ENCODE data around the gene FHAD1. TPM values are rescaled to one million over a fixed set of nuclear protein-coding genes. Genes with fewer than 3 reads are reported as not detected.

Gene FHAD1
- total and polyA plus RNA-seq, 2 experiments from 2014 or later = 0.24 to 0.74 TPM

DNA sequence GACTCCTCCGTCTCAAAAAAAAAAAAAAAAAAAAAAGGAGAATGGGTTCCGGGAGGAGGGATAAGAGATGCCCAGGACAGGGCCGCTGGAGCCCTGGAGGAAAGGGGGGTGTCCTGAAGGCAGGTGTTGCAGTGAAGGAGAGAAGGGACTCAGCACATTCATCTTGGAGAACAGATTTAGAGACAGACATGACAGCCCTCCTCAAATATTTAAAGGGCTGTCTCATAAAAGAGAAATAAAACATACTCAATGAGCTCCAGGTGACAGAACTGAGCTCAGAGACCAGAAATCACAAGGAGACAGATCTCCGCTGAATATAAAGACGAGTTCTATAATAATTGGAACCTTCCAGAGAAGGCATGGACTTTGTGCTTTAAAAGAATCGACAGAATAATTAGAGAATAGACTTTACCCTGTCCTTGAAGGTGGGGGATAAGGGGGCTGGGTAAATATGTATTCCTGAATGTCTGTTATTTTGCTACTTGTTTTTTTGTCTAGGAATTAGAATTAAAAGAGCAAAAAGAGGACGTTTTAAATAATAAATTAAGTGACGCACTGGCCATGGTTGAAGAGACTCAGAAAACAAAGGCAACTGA, 110.7 kb downstream of the FHAD1 start:
- Histone ChIP-seq H3K4me1 (ENCODE audit: low read depth) (peaks cover 8% of the 10 kb centered on the region), H3K27ac (no peak overlapping the region), H3K9me3 (ENCODE audit: low read depth) (no peaks in the 10 kb centered on the region), H3K4me3 (no peak overlapping the region), H3K36me3 (no peaks in the 10 kb centered on the region), H3K27me3 (no peaks in the 10 kb centered on the region)
- TF ChIP-seq, protein P1, sequence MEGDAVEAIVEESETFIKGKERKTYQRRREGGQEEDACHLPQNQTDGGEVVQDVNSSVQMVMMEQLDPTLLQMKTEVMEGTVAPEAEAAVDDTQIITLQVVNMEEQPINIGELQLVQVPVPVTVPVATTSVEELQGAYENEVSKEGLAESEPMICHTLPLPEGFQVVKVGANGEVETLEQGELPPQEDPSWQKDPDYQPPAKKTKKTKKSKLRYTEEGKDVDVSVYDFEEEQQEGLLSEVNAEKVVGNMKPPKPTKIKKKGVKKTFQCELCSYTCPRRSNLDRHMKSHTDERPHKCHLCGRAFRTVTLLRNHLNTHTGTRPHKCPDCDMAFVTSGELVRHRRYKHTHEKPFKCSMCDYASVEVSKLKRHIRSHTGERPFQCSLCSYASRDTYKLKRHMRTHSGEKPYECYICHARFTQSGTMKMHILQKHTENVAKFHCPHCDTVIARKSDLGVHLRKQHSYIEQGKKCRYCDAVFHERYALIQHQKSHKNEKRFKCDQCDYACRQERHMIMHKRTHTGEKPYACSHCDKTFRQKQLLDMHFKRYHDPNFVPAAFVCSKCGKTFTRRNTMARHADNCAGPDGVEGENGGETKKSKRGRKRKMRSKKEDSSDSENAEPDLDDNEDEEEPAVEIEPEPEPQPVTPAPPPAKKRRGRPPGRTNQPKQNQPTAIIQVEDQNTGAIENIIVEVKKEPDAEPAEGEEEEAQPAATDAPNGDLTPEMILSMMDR (IDR thresholded peaks at IDR 0.05; ENCODE audit: low read depth, low read length) = no peak
- no peak for DNase-seq (ENCODE audit: low read depth in 1 of 2, low spot score in 1 of 2)

DNA sequence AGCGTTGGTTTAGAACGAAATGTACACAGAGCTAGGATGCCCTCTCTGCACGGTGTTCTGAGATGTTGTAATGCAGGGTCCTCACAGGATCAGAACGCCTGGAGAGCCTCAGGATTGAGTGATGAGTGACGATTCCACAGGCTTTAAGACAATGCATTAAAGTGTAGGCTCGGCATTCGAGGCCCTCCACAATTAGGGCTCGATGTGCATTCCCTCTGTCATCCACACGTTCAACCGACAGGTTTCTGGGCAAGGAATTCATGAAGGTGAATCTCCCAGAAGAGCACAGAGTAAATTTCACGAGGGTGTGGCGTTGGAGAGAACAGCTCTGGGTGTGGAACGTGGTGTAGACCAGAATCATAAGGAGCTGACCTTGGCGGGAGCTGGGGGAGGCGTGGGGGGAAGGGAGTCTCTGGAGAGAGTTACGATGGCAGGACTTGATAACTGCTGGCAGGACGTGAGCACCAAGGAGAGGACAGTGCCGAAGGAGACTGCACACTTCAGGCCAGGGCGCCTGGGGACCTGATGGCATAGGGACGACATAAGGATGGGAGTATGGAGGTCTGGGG, 111.6 kb downstream of the FHAD1 start:
- Histone ChIP-seq H3K4me1 (ENCODE audit: low read depth) (peaks cover 8% of the 10 kb centered on the region), H3K4me3 (no peak overlapping the region), H3K9me3 (ENCODE audit: low read depth) (no peaks in the 10 kb centered on the region), H3K27me3 (no peaks in the 10 kb centered on the region), H3K36me3 (no peaks in the 10 kb centered on the region), H3K27ac (no peak overlapping the region)
- DNase-seq (ENCODE audit: low read depth in 1 of 2, low spot score in 1 of 2) = no peak
- TF ChIP-seq, protein P1 (IDR thresholded peaks at IDR 0.05; ENCODE audit: low read depth, low read length) = no peak

GRCh38 chr1:15360700-15361099, 113.7 kb downstream of the FHAD1 start:
- H3K36me3 ChIP-seq = no peaks in the 10 kb centered on the region

GRCh38 chr1:15362096-15362736, 115.2 kb downstream of the FHAD1 start:
- Histone ChIP-seq H3K36me3 (no peaks in the 10 kb centered on the region), H3K4me3 (no peak overlapping the region), H3K9me3 (ENCODE audit: low read depth) (no peaks in the 10 kb centered on the region), H3K27ac (no peak overlapping the region), H3K27me3 (no peaks in the 10 kb centered on the region), H3K4me1 (ENCODE audit: low read depth) (no peaks in the 10 kb centered on the region)
- no peak for DNase-seq (ENCODE audit: low read depth in 1 of 2, low spot score in 1 of 2)
- TF ChIP-seq, protein P1 (IDR thresholded peaks at IDR 0.05; ENCODE audit: low read depth, low read length) = no peak

More at GRCh38 chr1:15360700-15361099, 113.7 kb downstream of the FHAD1 start:
- Histone ChIP-seq H3K9me3 (ENCODE audit: low read depth) (no peaks in the 10 kb centered on the region), H3K4me1 (ENCODE audit: low read depth) (no peaks in the 10 kb centered on the region), H3K27me3 (no peaks in the 10 kb centered on the region), H3K4me3 (no peak overlapping the region), H3K27ac (no peak overlapping the region)
- TF ChIP-seq, protein P1 (IDR thresholded peaks at IDR 0.05; ENCODE audit: low read depth, low read length) = no peak
- no peak for DNase-seq (ENCODE audit: low read depth in 1 of 2, low spot score in 1 of 2)

GRCh38 chr1:15362737-15363128, 115.7 kb downstream of the FHAD1 start:
- Histone ChIP-seq H3K4me3 (no peak overlapping the region), H3K9me3 (ENCODE audit: low read depth) (no peaks in the 10 kb centered on the region), H3K4me1 (ENCODE audit: low read depth) (no peaks in the 10 kb centered on the region), H3K27me3 (no peaks in the 10 kb centered on the region), H3K27ac (no peak overlapping the region), H3K36me3 (no peaks in the 10 kb centered on the region)
- TF ChIP-seq, protein P1 (IDR thresholded peaks at IDR 0.05; ENCODE audit: low read depth, low read length) = no peak
- DNase-seq (ENCODE audit: low read depth in 1 of 2, low spot score in 1 of 2) = no peak

Measured in cardiac muscle cell (in vitro differentiated cells and primary cell).